HG02970 (cell line): ENCODE data around the gene SREK1IP1.

Experiments used
- ATAC-seq: cut with Tn5 transposase; IDR thresholded peaks from one replicate; pipeline ENCODE4 v1.9.1; 2021; ENCODE audit warnings: mild to moderate bottlenecking, moderate library complexity, moderate number of reproducible peaks; ENCODE audit not compliant: unreplicated experiment, low FRiP score

The SREK1IP1 gene

GRCh38 chr5:64688965-64689364, 79.5 kb downstream of the SREK1IP1 start:
- no peak for ATAC-seq

GRCh38 chr5:64688391-64688790, 80.1 kb downstream of the SREK1IP1 start:
- ATAC-seq = no peak

- no peak for ATAC-seq
Observed at GRCh38 chr5:64685866-64686265, 82.6 kb downstream of the SREK1IP1 start.

- no peak for ATAC-seq
Observed at GRCh38 chr5:64682608-64683007, 85.9 kb downstream of the SREK1IP1 start.

- no peak for ATAC-seq
Observed at GRCh38 chr5:64680289-64680688, 88.2 kb downstream of the SREK1IP1 start.

GRCh38 chr5:64678374-64678773, 90.1 kb downstream of the SREK1IP1 start:
- no peak for ATAC-seq

GRCh38 chr5:64671678-64672077, 96.8 kb downstream of the SREK1IP1 start:
- ATAC-seq = no peak

- ATAC-seq = no peak
Observed at GRCh38 chr5:64670277-64670676, 98.2 kb downstream of the SREK1IP1 start.
